Heart left ventricle (tissue), 16 donors: ENCODE measurements around the gene TFAP2C. TPM values are rescaled to one million over a fixed set of nuclear protein-coding genes. Genes with fewer than 3 reads are reported as not detected.

Experiments used
- ATAC-seq, 4 donors: fragments of 200-7000 bp; cut with Tn5 transposase; one replicate each; pipeline ENCODE4 v1.9.1; 2020 to 2022; ENCODE audit warnings: moderate library complexity in 4 of 4, mild to moderate bottlenecking in 3 of 4, moderate number of reproducible peaks in 1 of 4
- DNase-seq, 5 donors: peaks; one replicate each; pipeline ENCODE4 v3.0.0-alpha.2; 2020
- H3K27ac ChIP-seq, 12 donors: fragments of 200-600 bp; sonication (generic) in 4 of 12; one replicate each; pipeline versions ENCODE4 v1.5.0 to v1.8.0; 2016 to 2022; ENCODE audit warnings: mild to moderate bottlenecking in 2 of 12
- H3K27me3 ChIP-seq, 9 donors: fragments of 200-600 bp; sonication (generic) in 2 of 9; one replicate each; pipeline versions ENCODE4 v1.5.1 to v1.8.0; 2016 to 2022; ENCODE audit warnings: mild to moderate bottlenecking in 3 of 9
- H3K36me3 ChIP-seq, 9 donors: fragments of 200-600 bp; sonication (generic) in 2 of 9; one replicate each; pipeline versions ENCODE4 v1.5.0 to v1.8.0; 2018 to 2022; ENCODE audit warnings: mild to moderate bottlenecking in 2 of 9
- H3K4me1 ChIP-seq, 12 donors: fragments of 200-600 bp; sonication (generic) in 4 of 12; one replicate each; pipeline versions ENCODE4 v1.5.0 to v1.8.0; 2016 to 2022; ENCODE audit warnings: mild to moderate bottlenecking in 3 of 12
- H3K4me3 ChIP-seq, 12 donors: fragments of 200-600 bp; sonication (generic) in 4 of 12; one replicate each; pipeline versions ENCODE4 v1.5.0 to v1.8.0; 2017 to 2022; ENCODE audit warnings: mild to moderate bottlenecking in 9 of 12, moderate library complexity in 4 of 12
- H3K9me3 ChIP-seq, 12 donors: fragments of 200-600 bp; sonication (generic) in 4 of 12; one replicate each; pipeline versions ENCODE4 v1.5.0 to v1.8.0; 2016 to 2022; ENCODE audit warnings: mild to moderate bottlenecking in 1 of 12
- CTCF ChIP-seq, 12 donors: fragments of 200-600 bp; sonication (generic) in 4 of 12; IDR thresholded peaks; one replicate each; pipeline versions ENCODE4 v1.5.0 to v1.8.0; 2018 to 2022; ENCODE audit warnings: antibody characterized with exemption in 12 of 12, mild to moderate bottlenecking in 5 of 12
- POLR2A ChIP-seq, 2 donors: fragments of 450-650 bp; IDR thresholded peaks; one replicate each; pipeline ENCODE4 v1.6.1; 2017; ENCODE audit warnings: antibody characterized with exemption in 2 of 2, mild to moderate bottlenecking in 2 of 2, moderate library complexity in 2 of 2
- WGBS, 4 donors: extraction: QIAGEN DNeasy Blood & Tissue Kit in 2 of 4; methylation state at CpG; one replicate each; pipeline versions ENCODE4 v1.1.5 to v1.1.7; 2013 to 2018; 5-methylcytosine and 5-hydroxymethylcytosine counted together
- intact Hi-C, 10 donors: fragments of 100-400 bp; cut with DNase I; formaldehyde crosslinking; loops; one replicate each; pipeline versions ENCODE4 v1.11.1 to v1.14.2; 2022
- polyA plus RNA-seq, 2 donors: library from polyadenylated mRNA; stranded (reverse); fragments of 200-250 nt; gene quantifications; one replicate each; pipeline ENCODE4 v1.2.3, GENCODE V29; 2013
- total RNA-seq, 9 donors: library from RNA; depleted of rRNA in 2 of 9; stranded (reverse); fragments of >200 nt in 2 of 9; fragmentation: NEBNext Ultra II Directional in 3 of 9; extraction: Animal tissue kit (Norgen Biotek cat#: 25700) in 3 of 9; gene quantifications; one replicate each; pipeline versions ENCODE4 v1.1.0 to v1.2.4, GENCODE V29; 2016 to 2023
- donor health status: ischemic (EF 13 %, LVEDD 7.1; RV severe dilation, severe dysfunction).
- donor health status: healthy with polysubstance abuse.
- donor health status: DM: no; HTN: yes; CAD: no.
- donor health status: DM: no; HTN: no; CAD: no.
- donor health status: ischemic (EF 25% LVEDD 6.9; RV normal size, moderate dysfunction).
- donor health status: ischemic (EF 25% LVEDD 5.7; RV mildly dilated, moderate dysfunction).
- donor health status: healthy.
- donor health status: DM: yes; HTN: yes; CAD: no.
- donor health status: ischemic (EF 35%, LVEDD 5.7; RV mildly dilated, moderate dysfunction).
- donor health status: nonischemic (EF 11% LVEDD 7.7; RV severe dilation, severe dysfunction).
- donor health status: DM: yes; HTN: yes; CAD: no.
- donor health status: PGD.
- donor health status: ischemic (EF 29% LVEDD 5.4; RV normal size, mild dysfunction).
- donor health status: nonischemic (EF 23%, LVEDD 6.1; RV moderate dilation, normal function).

The TFAP2C gene
- total and polyA plus RNA-seq, 11 donors = 0.09 to 1.00 (median 0.23) TPM; not detected in 5

- TF ChIP-seq POLR2A (IDR thresholded peaks at IDR 0.05) (no peak), CTCF (IDR thresholded peaks at IDR 0.05) (no peak)
- DNase-seq = no peak
- Histone ChIP-seq H3K9me3 (no peaks in the 10 kb centered on the region), H3K36me3 (no peaks in the 10 kb centered on the region), H3K4me1 (no peaks in the 10 kb centered on the region), H3K27me3 (peaks cover 0 to 22% (median 0%) of the 10 kb centered on the region in 9 donors), H3K4me3 (no peak overlapping the region), H3K27ac (no peak overlapping the region)
- intact Hi-C loops = no loop called here
- ATAC-seq = no peak
- 79 to 83% (median 80%) methylated on average over 12 of the region's 12 CpGs for WGBS, 4 donors
These were observed 46.9 kb downstream of the TFAP2C start for GRCh38 chr20:56676001-56676400.

- no peak overlapping the region for H3K27ac ChIP-seq
- H3K9me3 ChIP-seq = no peaks in the 10 kb centered on the region
- DNase-seq (no peak), ATAC-seq (no peak)
- 55 to 72% (median 61%) methylated on average over 6 to 10 of the region's 10 CpGs for WGBS, 4 donors
- peaks cover 0 to 22% (median 0%) of the 10 kb centered on the region in 9 donors for H3K27me3 ChIP-seq
- TF ChIP-seq CTCF (IDR thresholded peaks at IDR 0.05) = no peak
- TF ChIP-seq POLR2A (IDR thresholded peaks at IDR 0.05) = no peak
- intact Hi-C loops = no loop called here
- no peak overlapping the region for H3K4me3 ChIP-seq
- no peaks in the 10 kb centered on the region for H3K36me3 ChIP-seq
- H3K4me1 ChIP-seq = no peaks in the 10 kb centered on the region
These were observed 47.6 kb downstream of the TFAP2C start for GRCh38 chr20:56676679-56677078.

GRCh38 chr20:56683077-56683865 is 54.2 kb downstream of the TFAP2C start:
- no peak overlapping the region for H3K27ac ChIP-seq
- H3K4me3 ChIP-seq = no peak overlapping the region
- no peaks in the 10 kb centered on the region for H3K4me1 ChIP-seq
- 51 to 58% (median 53%) methylated on average over 11 of the region's 11 CpGs for WGBS, 4 donors
- peaks cover 0 to 37% (median 0%) of the 10 kb centered on the region in 9 donors for H3K27me3 ChIP-seq
- H3K36me3 ChIP-seq = no peaks in the 10 kb centered on the region
- intact Hi-C loops = no loop called here
- TF ChIP-seq POLR2A (IDR thresholded peaks at IDR 0.05) (no peak), CTCF (IDR thresholded peaks at IDR 0.05) (no peak)
- no peaks in the 10 kb centered on the region for H3K9me3 ChIP-seq
- DNase-seq (no peak), ATAC-seq (no peak)

- H3K27me3 ChIP-seq = peaks cover 0 to 63% (median 5%) of the 10 kb centered on the region in 9 donors
- intact Hi-C loops = no loop called here
- no peaks in the 10 kb centered on the region for H3K36me3 ChIP-seq
- TF ChIP-seq POLR2A (IDR thresholded peaks at IDR 0.05) = no peak
- no peak for TF ChIP-seq CTCF (IDR thresholded peaks at IDR 0.05)
- ATAC-seq (no peak), DNase-seq (no peak)
- no peak overlapping the region for H3K4me3 ChIP-seq
- H3K9me3 ChIP-seq = no peaks in the 10 kb centered on the region
- WGBS, 4 donors = 59 to 78% (median 67%) methylated on average over 5 to 16 of the region's 16 CpGs
- no peaks in the 10 kb centered on the region for H3K4me1 ChIP-seq
- H3K27ac ChIP-seq = no peak overlapping the region
These were observed 56.8 kb downstream of the TFAP2C start for GRCh38 chr20:56685879-56686278.
